ENCODE data around the gene CHRNB2. TPM values are rescaled to one million over a fixed set of nuclear protein-coding genes. Genes with fewer than 3 reads are reported as not detected.

Gene CHRNB2
- total and polyA plus RNA-seq, 4 experiments from 2014 or later, result not detected

Other genes starting within 250 kb of the CHRNB2 start
- not detected for gene AQP10, start 246.7 kb upstream of the CHRNB2 start, total RNA-seq
- gene AQP10, start 246.7 kb upstream of the CHRNB2 start, polyA plus RNA-seq, result not detected
- 100 to 1,000 TPM; 186 TPM for gene ATP8B2, start 242.3 kb upstream of the CHRNB2 start, total RNA-seq
- 10 to 100 TPM; 53.5 to 95.4 TPM for gene ATP8B2, start 242.3 kb upstream of the CHRNB2 start, polyA plus RNA-seq
- 100 to 1,000 TPM; 101 to 106 TPM for gene IL6R, start 162.4 kb upstream of the CHRNB2 start, total RNA-seq
- 10 to 100 TPM; 54.6 to 73.0 TPM for gene IL6R, start 162.4 kb upstream of the CHRNB2 start, polyA plus RNA-seq
- gene TDRD10, start 65.6 kb upstream of the CHRNB2 start, total RNA-seq, result not detected
- gene TDRD10, start 65.6 kb upstream of the CHRNB2 start, polyA plus RNA-seq, result not detected
- gene SHE, start 65.4 kb upstream of the CHRNB2 start, total RNA-seq, result not detected
- gene SHE, start 65.4 kb upstream of the CHRNB2 start, polyA plus RNA-seq, result not detected
- gene UBE2Q1, start 9.1 kb upstream of the CHRNB2 start, total RNA-seq, result 100 to 1,000 TPM; 112 to 132 TPM
- 10 to 100 TPM in 1 of 2 donors, 1 to 10 TPM in 1; 6.4 to 18.6 TPM for gene UBE2Q1, start 9.1 kb upstream of the CHRNB2 start, polyA plus RNA-seq
- gene ADAR, start 40.4 kb downstream of the CHRNB2 start, total RNA-seq, result 100 to 1,000 TPM; 240 to 247 TPM
- 100 to 1,000 TPM in 1 of 2 donors, 10 to 100 TPM in 1; 64.4 to 162 TPM for gene ADAR, start 40.4 kb downstream of the CHRNB2 start, polyA plus RNA-seq